Peyer's patch (tissue), 4 donors: ENCODE measurements around the gene TSPEAR. TPM values are rescaled to one million over a fixed set of nuclear protein-coding genes. Genes with fewer than 3 reads are reported as not detected.
A peak's percentile ranks its signal among the peaks of the same experiment; 100 is the strongest.

Experiments
- DNase-seq, 3 donors: peaks; one replicate each; pipeline ENCODE4 v3.0.0-alpha.2; 2017 to 2019
- H3K27ac ChIP-seq, 4 donors: fragments of 200-600 bp; sonication (generic); one replicate each; pipeline ENCODE4 v1.5.1; 2016 to 2019
- H3K27me3 ChIP-seq, 2 donors: fragments of 200-600 bp; sonication (generic); one replicate each; pipeline ENCODE4 v1.5.1; 2019
- H3K36me3 ChIP-seq, 3 donors: fragments of 200-600 bp; sonication (generic); one replicate each; pipeline ENCODE4 v1.5.1; 2016 to 2019
- H3K4me1 ChIP-seq, 4 donors: fragments of 200-600 bp; sonication (generic); one replicate each; pipeline ENCODE4 v1.5.1; 2016 to 2019
- H3K4me3 ChIP-seq, 4 donors: fragments of 200-600 bp; sonication (generic); 1 replicate in 3 of 4; 2 replicates in 1 of 4; pipeline ENCODE4 v1.5.1; 2016 to 2019; ENCODE audit warnings: mild to moderate bottlenecking in 1 of 4
- H3K9me3 ChIP-seq, 4 donors: fragments of 200-600 bp; sonication (generic); one replicate each; pipeline ENCODE4 v1.5.1; 2016 to 2019; ENCODE audit warnings: mild to moderate bottlenecking in 1 of 4
- POLR2A ChIP-seq, 2 donors: fragments of 450-650 bp; IDR thresholded peaks; one replicate each; pipeline ENCODE4 v1.5.1; 2017; ENCODE audit warnings: antibody characterized with exemption in 2 of 2, mild to moderate bottlenecking in 2 of 2, moderate library complexity in 2 of 2
- total RNA-seq, 4 donors: library from RNA; depleted of rRNA; stranded (reverse); fragments of >200 nt; gene quantifications; one replicate each; pipeline ENCODE4 v1.1.0, GENCODE V29; 2016
- TF ChIP-seq, protein P1 (sequence below), 6 experiments: fragments of 450-650 bp in 4 of 6; fragments of 200-600 bp in 2 of 6; sonication (generic) in 1 of 6; IDR thresholded peaks; one replicate each; pipeline ENCODE4 v1.5.1; 2017 to 2019; ENCODE audit warnings: antibody characterized with exemption in 6 of 6, mild to moderate bottlenecking in 3 of 6, moderate library complexity in 1 of 6

Gene TSPEAR
- total RNA-seq, 4 donors from 2014 or later, result 0.47 TPM; not detected in 3

DNA sequence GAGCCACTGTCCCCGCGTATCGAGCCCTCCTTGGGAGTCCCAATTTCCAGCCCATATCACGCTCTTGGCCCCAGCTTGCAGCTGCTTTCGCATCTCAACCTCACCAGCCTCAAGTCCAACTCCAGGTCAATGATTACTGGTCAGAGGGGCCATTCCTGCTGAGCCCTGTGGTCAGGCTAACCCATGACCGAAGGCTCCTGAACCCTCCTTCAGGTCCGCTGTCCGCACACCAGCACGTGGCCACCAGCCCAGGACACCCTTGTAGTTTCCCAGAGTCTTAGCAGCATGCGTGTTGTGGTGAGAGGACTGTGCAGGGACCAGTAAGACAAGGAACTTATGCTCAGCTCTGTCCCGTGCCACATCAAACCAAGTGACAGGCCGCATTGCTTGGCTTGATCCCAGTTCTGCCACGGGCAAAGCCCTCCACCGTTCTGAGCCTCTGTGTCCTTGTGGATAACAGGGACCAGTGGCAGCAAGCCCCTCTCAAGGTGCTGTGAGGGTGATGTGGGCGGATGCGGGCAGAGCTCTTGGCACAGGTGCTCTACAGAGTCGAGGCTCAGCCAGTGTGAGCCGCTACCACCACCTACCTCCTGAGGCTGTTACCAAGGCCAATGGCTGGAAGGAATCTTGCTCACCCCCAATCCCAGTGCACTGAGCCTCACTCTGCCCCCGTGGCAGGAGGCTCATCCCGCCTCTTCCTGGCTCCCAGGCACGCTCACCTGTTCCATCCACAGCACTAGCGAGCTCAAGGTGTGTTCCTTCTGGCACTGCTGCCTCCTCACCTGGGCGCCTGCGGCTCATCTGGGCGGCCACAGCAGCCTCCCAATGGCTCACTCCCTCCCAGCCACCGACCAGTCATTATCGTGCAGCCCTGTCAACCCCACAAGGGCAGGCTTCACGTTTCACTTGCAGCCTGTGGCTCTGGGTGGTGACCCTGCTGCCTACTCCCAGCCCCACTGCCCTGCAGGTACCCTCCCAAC lies 191.7 kb downstream of the TSPEAR start:
- Histone ChIP-seq H3K27ac (no peak overlapping the region), H3K27me3 (no peaks in the 10 kb centered on the region), H3K4me1 (no peaks in the 10 kb centered on the region), H3K36me3 (no peaks in the 10 kb centered on the region), H3K4me3 (no peak overlapping the region), H3K9me3 (no peaks in the 10 kb centered on the region)
- TF ChIP-seq, protein P1, sequence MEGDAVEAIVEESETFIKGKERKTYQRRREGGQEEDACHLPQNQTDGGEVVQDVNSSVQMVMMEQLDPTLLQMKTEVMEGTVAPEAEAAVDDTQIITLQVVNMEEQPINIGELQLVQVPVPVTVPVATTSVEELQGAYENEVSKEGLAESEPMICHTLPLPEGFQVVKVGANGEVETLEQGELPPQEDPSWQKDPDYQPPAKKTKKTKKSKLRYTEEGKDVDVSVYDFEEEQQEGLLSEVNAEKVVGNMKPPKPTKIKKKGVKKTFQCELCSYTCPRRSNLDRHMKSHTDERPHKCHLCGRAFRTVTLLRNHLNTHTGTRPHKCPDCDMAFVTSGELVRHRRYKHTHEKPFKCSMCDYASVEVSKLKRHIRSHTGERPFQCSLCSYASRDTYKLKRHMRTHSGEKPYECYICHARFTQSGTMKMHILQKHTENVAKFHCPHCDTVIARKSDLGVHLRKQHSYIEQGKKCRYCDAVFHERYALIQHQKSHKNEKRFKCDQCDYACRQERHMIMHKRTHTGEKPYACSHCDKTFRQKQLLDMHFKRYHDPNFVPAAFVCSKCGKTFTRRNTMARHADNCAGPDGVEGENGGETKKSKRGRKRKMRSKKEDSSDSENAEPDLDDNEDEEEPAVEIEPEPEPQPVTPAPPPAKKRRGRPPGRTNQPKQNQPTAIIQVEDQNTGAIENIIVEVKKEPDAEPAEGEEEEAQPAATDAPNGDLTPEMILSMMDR (IDR thresholded peaks at IDR 0.05), result no peak
- no peak for TF ChIP-seq POLR2A (IDR thresholded peaks at IDR 0.05)
- peak in 1 of 3 donors; percentile 36 for DNase-seq

DNA sequence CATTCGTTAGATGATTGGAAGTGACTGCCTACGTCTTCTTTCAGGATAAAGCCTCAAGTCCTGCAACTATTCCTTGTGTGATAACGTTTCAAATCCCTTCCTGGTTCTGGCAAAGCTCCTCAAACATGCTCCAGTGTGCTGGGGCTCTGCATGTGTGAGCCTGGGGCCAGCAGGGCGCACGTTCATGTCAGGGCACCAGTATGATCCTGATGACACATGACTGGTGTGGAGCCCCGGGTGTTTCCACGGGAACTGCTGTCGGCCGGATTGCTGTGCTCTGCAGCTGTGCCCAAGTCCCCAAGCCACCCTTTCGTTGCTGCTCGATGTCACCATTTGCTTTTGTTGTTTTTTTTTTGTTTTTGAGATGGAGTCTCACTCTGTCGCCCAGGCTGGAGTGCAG lies 192.7 kb downstream of the TSPEAR start:
- H3K4me3 ChIP-seq, result no peak overlapping the region
- no peaks in the 10 kb centered on the region for H3K9me3 ChIP-seq
- H3K36me3 ChIP-seq, result no peaks in the 10 kb centered on the region
- TF ChIP-seq, protein P1 (IDR thresholded peaks at IDR 0.05), result no peak
- TF ChIP-seq POLR2A (IDR thresholded peaks at IDR 0.05), result no peak
- DNase-seq, result peak in 1 of 3 donors; percentile 24
- H3K4me1 ChIP-seq, result no peaks in the 10 kb centered on the region
- no peaks in the 10 kb centered on the region for H3K27me3 ChIP-seq
- H3K27ac ChIP-seq, result no peak overlapping the region

DNA sequence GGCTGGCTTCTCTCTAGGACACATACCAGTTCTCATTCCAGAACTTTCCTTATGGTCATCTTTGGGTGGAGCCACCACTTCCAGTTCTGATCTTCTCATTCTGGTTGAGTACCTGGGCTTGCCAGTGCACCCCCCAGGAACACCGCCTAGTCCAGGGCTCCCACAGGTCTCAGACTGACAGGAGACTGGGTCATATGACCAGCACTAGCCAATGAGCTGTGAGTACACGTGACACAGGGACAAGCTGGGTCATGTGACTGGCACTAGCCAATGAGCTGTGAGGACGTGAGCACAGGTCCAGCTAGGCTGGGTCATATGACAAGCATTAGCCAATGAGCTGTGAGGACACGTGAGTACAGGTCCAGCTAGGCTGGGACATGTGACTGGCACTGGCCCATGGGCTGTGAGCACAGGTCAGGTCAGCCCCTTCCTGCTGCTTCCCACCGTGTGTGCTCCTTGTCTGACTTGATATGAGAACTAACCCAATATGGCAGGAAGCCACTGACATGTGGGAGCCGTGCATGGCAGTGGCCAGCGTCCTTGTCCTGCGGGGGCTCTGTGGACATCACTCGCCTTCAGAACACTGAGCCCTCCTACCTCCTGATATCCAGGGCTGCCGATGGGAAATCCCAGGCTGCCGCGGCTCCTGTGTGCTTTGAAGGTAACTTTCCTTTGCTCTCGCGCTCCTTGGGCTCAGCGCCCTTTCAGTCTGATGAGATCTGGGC lies 194.0 kb downstream of the TSPEAR start:
- Histone ChIP-seq H3K4me1 (no peaks in the 10 kb centered on the region), H3K4me3 (no peak overlapping the region)
- DNase-seq, result peak in 1 of 3 donors; percentile 35

DNA sequence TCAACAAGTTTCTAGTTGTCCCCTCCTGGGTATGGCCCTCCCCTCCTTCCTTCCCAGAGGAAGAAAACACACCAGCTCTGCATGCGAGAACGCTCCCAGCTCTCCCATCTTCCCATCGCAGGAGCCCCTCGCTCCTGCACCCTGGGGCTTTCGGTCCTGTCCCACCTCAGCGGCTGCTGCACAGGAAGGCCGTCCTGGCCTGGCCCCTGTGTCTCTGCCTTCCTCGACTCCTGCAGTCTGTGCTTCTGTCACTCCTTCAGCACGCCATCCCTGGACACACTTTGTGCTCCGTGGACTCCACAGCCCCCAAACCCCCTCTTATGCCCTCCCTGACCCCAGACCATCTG lies 194.6 kb downstream of the TSPEAR start:
- H3K4me3 ChIP-seq, result no peak overlapping the region
- H3K27me3 ChIP-seq, result no peaks in the 10 kb centered on the region
- no peaks in the 10 kb centered on the region for H3K36me3 ChIP-seq
- no peaks in the 10 kb centered on the region for H3K9me3 ChIP-seq
- H3K4me1 ChIP-seq, result no peaks in the 10 kb centered on the region
- TF ChIP-seq, protein P1 (IDR thresholded peaks at IDR 0.05), result no peak
- TF ChIP-seq POLR2A (IDR thresholded peaks at IDR 0.05), result no peak
- no peak overlapping the region for H3K27ac ChIP-seq
- DNase-seq, result no peak

More for the DNA sequence above, 194.0 kb downstream of the TSPEAR start:
- TF ChIP-seq POLR2A (IDR thresholded peaks at IDR 0.05), result no peak
- TF ChIP-seq, protein P1 (IDR thresholded peaks at IDR 0.05), result no peak
- Histone ChIP-seq H3K27ac (no peak overlapping the region), H3K9me3 (no peaks in the 10 kb centered on the region), H3K27me3 (no peaks in the 10 kb centered on the region), H3K36me3 (no peaks in the 10 kb centered on the region)

DNA sequence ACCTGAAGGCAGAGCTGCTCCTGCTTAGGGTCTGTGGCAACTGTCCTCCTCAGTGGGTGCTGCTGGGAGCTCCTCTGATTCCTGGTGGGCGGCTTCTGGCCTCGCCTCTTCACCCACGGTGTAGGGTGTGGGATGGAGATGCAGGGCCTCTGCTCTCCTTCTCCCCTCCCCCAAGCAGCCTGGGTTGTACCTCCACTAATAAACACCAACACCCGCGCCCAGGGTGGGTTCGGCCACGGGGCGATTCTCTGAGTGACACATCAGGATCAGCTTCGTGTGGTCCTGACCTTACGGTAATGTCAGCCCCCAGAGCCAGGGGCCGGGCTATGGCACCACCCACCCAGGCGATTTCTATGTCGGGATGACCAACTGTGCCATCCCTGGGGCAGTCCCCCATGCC lies 195.0 kb downstream of the TSPEAR start:
- no peak overlapping the region for H3K4me3 ChIP-seq
- H3K27me3 ChIP-seq, result no peaks in the 10 kb centered on the region
- TF ChIP-seq, protein P1 (IDR thresholded peaks at IDR 0.05), result no peak
- no peak for TF ChIP-seq POLR2A (IDR thresholded peaks at IDR 0.05)
- H3K9me3 ChIP-seq, result no peaks in the 10 kb centered on the region
- H3K27ac ChIP-seq, result no peak overlapping the region
- H3K4me1 ChIP-seq, result no peaks in the 10 kb centered on the region
- H3K36me3 ChIP-seq, result no peaks in the 10 kb centered on the region
- DNase-seq, result no peak
